ENCODE measurements around the gene OR2G2. TPM values are rescaled to one million over a fixed set of nuclear protein-coding genes. Genes with fewer than 3 reads are reported as not detected.

OR2G2 gene
- total RNA-seq, 1 experiment from 2014 or later = not detected

DNA sequence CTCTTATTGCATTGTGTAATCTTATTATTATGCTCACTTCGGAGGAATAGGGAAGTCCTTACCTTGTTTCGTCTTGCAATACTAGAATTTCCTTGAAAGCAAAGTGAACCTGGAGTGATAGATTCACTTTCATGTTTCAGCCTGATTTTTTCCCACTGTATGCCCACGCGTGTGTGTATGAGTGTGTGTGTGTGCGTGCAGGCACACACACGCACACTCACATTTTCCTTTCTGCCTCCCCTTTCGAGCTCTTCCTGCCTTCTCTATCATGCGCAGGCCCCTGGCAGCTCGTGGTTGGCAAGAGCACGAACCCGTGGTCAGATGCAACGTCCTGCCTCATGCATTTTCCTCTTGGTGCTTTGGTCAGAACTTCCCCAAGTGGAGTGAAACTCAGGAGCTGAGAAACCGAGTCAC lies 39.4 kb upstream of the OR2G2 start, which contains the start of gene GCSAML:
TSS of gene GCSAML (plus strand) at position 366 of the 414 bp plus-strand sequence. CDS start 58 bp downstream, outside the sequence.
- CTCF ChIA-PET = no interaction called here

More for the DNA sequence above, 39.4 kb upstream of the OR2G2 start, which contains the start of gene GCSAML:
- ChIA-PET RAD21 (ENCODE audit: low non-redundant PET in 1 of 2, low total read pairs in 2 of 2, uncharacterized antibody in 2 of 2, unreplicated experiment in 2 of 2) (no interaction called here), POLR2A (no interaction called here)
- intact Hi-C loops (cut with micrococcal nuclease) = no loop called here
- Histone ChIP-seq H3K27ac (ENCODE audit: low read depth, low read length) (no peak within 1 kb of the TSS), H3K4me2 (ENCODE audit: low read length) (no peak within 1 kb of the TSS), H3K9ac (ENCODE audit: low read length) (no peak within 1 kb of the TSS), H3K9me2 (ENCODE audit: insufficient read depth) (no peaks in the 10 kb centered on the region), H3K4me3 (replicated peaks in 1 of 2; ENCODE audit: low read depth in 1 of 2, low read length in 2 of 2) (no peak within 1 kb of the TSS), H2AFZ (ENCODE audit: low read depth, low read length, poor library complexity, severe bottlenecking) (no peak within 1 kb of the TSS), H3K9me3 (ENCODE audit: control insufficient read depth in 1 of 2, insufficient read depth in 1 of 2, low read depth in 1 of 2, low read length in 2 of 2) (no peaks in the 10 kb centered on the region; a peak in 1 of 4 replicates), H3K36me3 (ENCODE audit: control insufficient read depth in 1 of 2, insufficient read depth in 2 of 2, low read length in 2 of 2) (no peaks in the 10 kb centered on the region), H3K27me3 (ENCODE audit: insufficient read depth, low read length) (no peaks in the 10 kb centered on the region), H4K20me1 (ENCODE audit: insufficient read depth) (no peaks in the 10 kb centered on the region), H3K4me1 (ENCODE audit: control insufficient read depth in 1 of 2, insufficient read depth in 2 of 2, low read length in 2 of 2) (no peaks in the 10 kb centered on the region), H3K79me2 (ENCODE audit: insufficient read depth, low read length) (no peaks in the 10 kb centered on the region)
- ATAC-seq (no peak), DNase-seq (ENCODE audit: low read depth, low spot score) (no peak)
- BruUV-seq (replicated peaks) = no TSS peak
- TF ChIP-seq, protein P1, sequence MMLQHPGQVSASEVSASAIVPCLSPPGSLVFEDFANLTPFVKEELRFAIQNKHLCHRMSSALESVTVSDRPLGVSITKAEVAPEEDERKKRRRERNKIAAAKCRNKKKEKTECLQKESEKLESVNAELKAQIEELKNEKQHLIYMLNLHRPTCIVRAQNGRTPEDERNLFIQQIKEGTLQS (IDR thresholded peaks at IDR 0.05) = no peak
- TF ChIP-seq EZH2phosphoT487 (IDR thresholded peaks at IDR 0.05; ENCODE audit: borderline replicate concordance) = no peak
- TF ChIP-seq EGR1 (IDR thresholded peaks at IDR 0.05; ENCODE audit: low read depth) = no peak
- no peak for TF ChIP-seq ELF1 (IDR thresholded peaks at IDR 0.05; ENCODE audit: borderline replicate concordance, low read depth)
- no peak for TF ChIP-seq POLR2A (IDR thresholded peaks at IDR 0.05; ENCODE audit: borderline replicate concordance, extremely low read depth, insufficient read depth, insufficient read length)
- TF ChIP-seq CBX3 (IDR thresholded peaks at IDR 0.05; ENCODE audit: low read depth) = no peak
- TF ChIP-seq, protein P2, sequence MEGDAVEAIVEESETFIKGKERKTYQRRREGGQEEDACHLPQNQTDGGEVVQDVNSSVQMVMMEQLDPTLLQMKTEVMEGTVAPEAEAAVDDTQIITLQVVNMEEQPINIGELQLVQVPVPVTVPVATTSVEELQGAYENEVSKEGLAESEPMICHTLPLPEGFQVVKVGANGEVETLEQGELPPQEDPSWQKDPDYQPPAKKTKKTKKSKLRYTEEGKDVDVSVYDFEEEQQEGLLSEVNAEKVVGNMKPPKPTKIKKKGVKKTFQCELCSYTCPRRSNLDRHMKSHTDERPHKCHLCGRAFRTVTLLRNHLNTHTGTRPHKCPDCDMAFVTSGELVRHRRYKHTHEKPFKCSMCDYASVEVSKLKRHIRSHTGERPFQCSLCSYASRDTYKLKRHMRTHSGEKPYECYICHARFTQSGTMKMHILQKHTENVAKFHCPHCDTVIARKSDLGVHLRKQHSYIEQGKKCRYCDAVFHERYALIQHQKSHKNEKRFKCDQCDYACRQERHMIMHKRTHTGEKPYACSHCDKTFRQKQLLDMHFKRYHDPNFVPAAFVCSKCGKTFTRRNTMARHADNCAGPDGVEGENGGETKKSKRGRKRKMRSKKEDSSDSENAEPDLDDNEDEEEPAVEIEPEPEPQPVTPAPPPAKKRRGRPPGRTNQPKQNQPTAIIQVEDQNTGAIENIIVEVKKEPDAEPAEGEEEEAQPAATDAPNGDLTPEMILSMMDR (IDR thresholded peaks at IDR 0.05 in 2 of 3, conservative IDR thresholded peaks at IDR 0.05 in 1 of 3; ENCODE audit: borderline replicate concordance in 1 of 3, insufficient read depth in 1 of 3, low read depth in 2 of 3, low read length in 2 of 3) = no peak
- TF ChIP-seq ZNF274 (IDR thresholded peaks at IDR 0.05; ENCODE audit: low read depth, low read length) = no peak
- no peak for TF ChIP-seq CEBPB (IDR thresholded peaks at IDR 0.05; ENCODE audit: low read depth)
- no peak for TF ChIP-seq POLR2AphosphoS5 (IDR thresholded peaks at IDR 0.05; ENCODE audit: low read depth, low read length)
- TF ChIP-seq, protein P3, sequence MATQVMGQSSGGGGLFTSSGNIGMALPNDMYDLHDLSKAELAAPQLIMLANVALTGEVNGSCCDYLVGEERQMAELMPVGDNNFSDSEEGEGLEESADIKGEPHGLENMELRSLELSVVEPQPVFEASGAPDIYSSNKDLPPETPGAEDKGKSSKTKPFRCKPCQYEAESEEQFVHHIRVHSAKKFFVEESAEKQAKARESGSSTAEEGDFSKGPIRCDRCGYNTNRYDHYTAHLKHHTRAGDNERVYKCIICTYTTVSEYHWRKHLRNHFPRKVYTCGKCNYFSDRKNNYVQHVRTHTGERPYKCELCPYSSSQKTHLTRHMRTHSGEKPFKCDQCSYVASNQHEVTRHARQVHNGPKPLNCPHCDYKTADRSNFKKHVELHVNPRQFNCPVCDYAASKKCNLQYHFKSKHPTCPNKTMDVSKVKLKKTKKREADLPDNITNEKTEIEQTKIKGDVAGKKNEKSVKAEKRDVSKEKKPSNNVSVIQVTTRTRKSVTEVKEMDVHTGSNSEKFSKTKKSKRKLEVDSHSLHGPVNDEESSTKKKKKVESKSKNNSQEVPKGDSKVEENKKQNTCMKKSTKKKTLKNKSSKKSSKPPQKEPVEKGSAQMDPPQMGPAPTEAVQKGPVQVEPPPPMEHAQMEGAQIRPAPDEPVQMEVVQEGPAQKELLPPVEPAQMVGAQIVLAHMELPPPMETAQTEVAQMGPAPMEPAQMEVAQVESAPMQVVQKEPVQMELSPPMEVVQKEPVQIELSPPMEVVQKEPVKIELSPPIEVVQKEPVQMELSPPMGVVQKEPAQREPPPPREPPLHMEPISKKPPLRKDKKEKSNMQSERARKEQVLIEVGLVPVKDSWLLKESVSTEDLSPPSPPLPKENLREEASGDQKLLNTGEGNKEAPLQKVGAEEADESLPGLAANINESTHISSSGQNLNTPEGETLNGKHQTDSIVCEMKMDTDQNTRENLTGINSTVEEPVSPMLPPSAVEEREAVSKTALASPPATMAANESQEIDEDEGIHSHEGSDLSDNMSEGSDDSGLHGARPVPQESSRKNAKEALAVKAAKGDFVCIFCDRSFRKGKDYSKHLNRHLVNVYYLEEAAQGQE (IDR thresholded peaks at IDR 0.05; ENCODE audit: low read depth) = no peak
- no peak for TF ChIP-seq FOSL1 (IDR thresholded peaks at IDR 0.05; ENCODE audit: low read depth)
- TF ChIP-seq, protein P4, sequence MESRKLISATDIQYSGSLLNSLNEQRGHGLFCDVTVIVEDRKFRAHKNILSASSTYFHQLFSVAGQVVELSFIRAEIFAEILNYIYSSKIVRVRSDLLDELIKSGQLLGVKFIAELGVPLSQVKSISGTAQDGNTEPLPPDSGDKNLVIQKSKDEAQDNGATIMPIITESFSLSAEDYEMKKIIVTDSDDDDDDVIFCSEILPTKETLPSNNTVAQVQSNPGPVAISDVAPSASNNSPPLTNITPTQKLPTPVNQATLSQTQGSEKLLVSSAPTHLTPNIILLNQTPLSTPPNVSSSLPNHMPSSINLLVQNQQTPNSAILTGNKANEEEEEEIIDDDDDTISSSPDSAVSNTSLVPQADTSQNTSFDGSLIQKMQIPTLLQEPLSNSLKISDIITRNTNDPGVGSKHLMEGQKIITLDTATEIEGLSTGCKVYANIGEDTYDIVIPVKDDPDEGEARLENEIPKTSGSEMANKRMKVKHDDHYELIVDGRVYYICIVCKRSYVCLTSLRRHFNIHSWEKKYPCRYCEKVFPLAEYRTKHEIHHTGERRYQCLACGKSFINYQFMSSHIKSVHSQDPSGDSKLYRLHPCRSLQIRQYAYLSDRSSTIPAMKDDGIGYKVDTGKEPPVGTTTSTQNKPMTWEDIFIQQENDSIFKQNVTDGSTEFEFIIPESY (IDR thresholded peaks at IDR 0.05; ENCODE audit: extremely low read depth, insufficient replicate concordance, low read length) = no peak
- TF ChIP-seq, protein P5, sequence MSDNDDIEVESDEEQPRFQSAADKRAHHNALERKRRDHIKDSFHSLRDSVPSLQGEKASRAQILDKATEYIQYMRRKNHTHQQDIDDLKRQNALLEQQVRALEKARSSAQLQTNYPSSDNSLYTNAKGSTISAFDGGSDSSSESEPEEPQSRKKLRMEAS (IDR thresholded peaks at IDR 0.05) = no peak
- TF ChIP-seq JUND (IDR thresholded peaks at IDR 0.05) = no peak
- no peak for TF ChIP-seq ZFX (IDR thresholded peaks at IDR 0.05)
- no peak for TF ChIP-seq SP1 (IDR thresholded peaks at IDR 0.05; ENCODE audit: low read depth)
- TF ChIP-seq EZH2 (IDR thresholded peaks at IDR 0.05) = no peak
